ENCODE data around the gene SLC6A13.

- TF ChIP-seq, protein P1, sequence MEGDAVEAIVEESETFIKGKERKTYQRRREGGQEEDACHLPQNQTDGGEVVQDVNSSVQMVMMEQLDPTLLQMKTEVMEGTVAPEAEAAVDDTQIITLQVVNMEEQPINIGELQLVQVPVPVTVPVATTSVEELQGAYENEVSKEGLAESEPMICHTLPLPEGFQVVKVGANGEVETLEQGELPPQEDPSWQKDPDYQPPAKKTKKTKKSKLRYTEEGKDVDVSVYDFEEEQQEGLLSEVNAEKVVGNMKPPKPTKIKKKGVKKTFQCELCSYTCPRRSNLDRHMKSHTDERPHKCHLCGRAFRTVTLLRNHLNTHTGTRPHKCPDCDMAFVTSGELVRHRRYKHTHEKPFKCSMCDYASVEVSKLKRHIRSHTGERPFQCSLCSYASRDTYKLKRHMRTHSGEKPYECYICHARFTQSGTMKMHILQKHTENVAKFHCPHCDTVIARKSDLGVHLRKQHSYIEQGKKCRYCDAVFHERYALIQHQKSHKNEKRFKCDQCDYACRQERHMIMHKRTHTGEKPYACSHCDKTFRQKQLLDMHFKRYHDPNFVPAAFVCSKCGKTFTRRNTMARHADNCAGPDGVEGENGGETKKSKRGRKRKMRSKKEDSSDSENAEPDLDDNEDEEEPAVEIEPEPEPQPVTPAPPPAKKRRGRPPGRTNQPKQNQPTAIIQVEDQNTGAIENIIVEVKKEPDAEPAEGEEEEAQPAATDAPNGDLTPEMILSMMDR (conservative IDR thresholded peaks at IDR 0.05; ENCODE audit: low read depth, low read length): no peak
- TF ChIP-seq EZH2 (IDR thresholded peaks at IDR 0.05; ENCODE audit: low read length, unreplicated experiment) (no peak), EZH2phosphoT487 (IDR thresholded peaks at IDR 0.05; ENCODE audit: borderline replicate concordance, low read length) (no peak)
Observed at GRCh38 chr12:278046-278445, 15.4 kb upstream of the SLC6A13 start.

Data from PC-3 (cell line).